Parathyroid adenoma (tissue), 2 donors: ENCODE data around the gene PIK3R5.

Experiments used
- H2AFZ ChIP-seq: fragments of 300-600 bp; sonication (generic); one replicate; pipeline ENCODE4 v1.7.0; 2017; ENCODE audit warnings: antibody characterized with exemption, mild to moderate bottlenecking
- H3K27ac ChIP-seq: fragments of 300-600 bp; sonication (generic); one replicate; pipeline ENCODE4 v1.7.0; 2017
- H3K27me3 ChIP-seq: fragments of 300-600 bp; sonication (generic); one replicate; pipeline ENCODE4 v1.7.0; 2017; ENCODE audit warnings: low read length; ENCODE audit not compliant: control insufficient read depth, insufficient read depth
- H3K36me3 ChIP-seq: fragments of 300-600 bp; sonication (generic); one replicate; pipeline ENCODE4 v1.7.0; 2017; ENCODE audit warnings: low read length; ENCODE audit not compliant: control insufficient read depth, insufficient read depth
- H3K4me1 ChIP-seq: fragments of 300-600 bp; sonication (generic); one replicate; pipeline ENCODE4 v1.7.0; 2017; ENCODE audit warnings: control low read depth
- H3K4me2 ChIP-seq: fragments of 300-600 bp; sonication (generic); one replicate; pipeline ENCODE4 v1.7.0; 2017; ENCODE audit warnings: low read length
- H3K4me3 ChIP-seq: fragments of 300-600 bp; sonication (generic); one replicate; pipeline ENCODE4 v1.7.0; 2017; ENCODE audit warnings: low read depth, low read length
- H3K79me2 ChIP-seq: fragments of 300-600 bp; sonication (generic); one replicate; pipeline ENCODE4 v1.7.0; 2017; ENCODE audit warnings: control low read depth
- H3K9ac ChIP-seq: fragments of 300-600 bp; sonication (generic); one replicate; pipeline ENCODE4 v1.7.0; 2017; ENCODE audit warnings: mild to moderate bottlenecking
- H3K9me3 ChIP-seq: fragments of 300-600 bp; sonication (generic); one replicate; pipeline ENCODE4 v1.7.0; 2017; ENCODE audit warnings: low read length; ENCODE audit not compliant: control insufficient read depth
- CTCF ChIP-seq: fragments of 300-600 bp; sonication (generic); IDR thresholded peaks from one replicate; pipeline ENCODE4 v1.7.0; 2017; ENCODE audit warnings: antibody characterized with exemption, mild to moderate bottlenecking
- donor health status: primary hyperparathyroidism.

Gene PIK3R5

GRCh38 chr17:8925141-8925540, 40.4 kb downstream of the PIK3R5 start:
- no peak overlapping the region for H3K4me3 ChIP-seq
- no peaks in the 10 kb centered on the region for H3K4me1 ChIP-seq
- no peaks in the 10 kb centered on the region for H3K36me3 ChIP-seq
- H3K4me2 ChIP-seq, result no peak overlapping the region
- H3K9ac ChIP-seq, result no peak overlapping the region
- TF ChIP-seq CTCF, result no peak
- no peaks in the 10 kb centered on the region for H3K9me3 ChIP-seq
- no peaks in the 10 kb centered on the region for H3K79me2 ChIP-seq
- H3K27ac ChIP-seq, result no peak overlapping the region
- H3K27me3 ChIP-seq, result no peaks in the 10 kb centered on the region
- no peak overlapping the region for H2AFZ ChIP-seq

- Histone ChIP-seq H3K9ac (no peak overlapping the region), H3K27me3 (no peaks in the 10 kb centered on the region), H3K9me3 (no peaks in the 10 kb centered on the region), H3K27ac (no peak overlapping the region), H3K36me3 (no peaks in the 10 kb centered on the region), H2AFZ (no peak overlapping the region), H3K4me1 (no peaks in the 10 kb centered on the region), H3K4me2 (no peak overlapping the region), H3K79me2 (no peaks in the 10 kb centered on the region), H3K4me3 (no peak overlapping the region)
- TF ChIP-seq CTCF, result no peak
Measured at GRCh38 chr17:8924595-8924994, 40.9 kb downstream of the PIK3R5 start.

GRCh38 chr17:8923762-8924161, 41.7 kb downstream of the PIK3R5 start:
- no peak overlapping the region for H3K4me2 ChIP-seq
- no peak overlapping the region for H3K9ac ChIP-seq
- TF ChIP-seq CTCF, result no peak
- H3K79me2 ChIP-seq, result no peaks in the 10 kb centered on the region
- no peaks in the 10 kb centered on the region for H3K36me3 ChIP-seq
- H3K27ac ChIP-seq, result no peak overlapping the region
- no peaks in the 10 kb centered on the region for H3K27me3 ChIP-seq
- H3K4me1 ChIP-seq, result no peaks in the 10 kb centered on the region
- H3K9me3 ChIP-seq, result no peaks in the 10 kb centered on the region
- H2AFZ ChIP-seq, result no peak overlapping the region
- H3K4me3 ChIP-seq, result no peak overlapping the region

DNA sequence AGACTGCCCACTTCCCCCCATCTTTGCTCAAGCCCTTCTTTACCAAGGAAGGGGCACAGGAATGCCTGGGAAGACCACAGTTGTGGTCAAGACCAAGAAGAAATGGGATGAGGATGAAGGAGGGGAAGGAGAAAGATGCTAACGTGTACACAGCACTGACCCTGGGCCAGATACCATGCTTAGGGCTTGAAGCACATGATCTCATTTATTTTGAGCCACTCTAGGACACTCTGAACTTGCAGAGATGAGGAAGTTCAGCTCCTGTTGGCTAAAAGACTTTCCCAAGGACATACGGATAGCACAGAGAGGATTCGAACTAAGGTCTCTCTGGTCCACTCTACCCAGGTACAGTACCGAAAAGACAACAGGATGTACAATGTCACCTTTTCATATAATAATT, 42.6 kb downstream of the PIK3R5 start:
- no peak overlapping the region for H3K27ac ChIP-seq
- H3K9me3 ChIP-seq, result no peaks in the 10 kb centered on the region
- no peaks in the 10 kb centered on the region for H3K4me1 ChIP-seq
- TF ChIP-seq CTCF, result no peak
- H2AFZ ChIP-seq, result no peak overlapping the region
- no peaks in the 10 kb centered on the region for H3K36me3 ChIP-seq
- no peaks in the 10 kb centered on the region for H3K79me2 ChIP-seq
- no peaks in the 10 kb centered on the region for H3K27me3 ChIP-seq
- H3K4me2 ChIP-seq, result no peak overlapping the region
- no peak overlapping the region for H3K4me3 ChIP-seq
- H3K9ac ChIP-seq, result no peak overlapping the region

DNA sequence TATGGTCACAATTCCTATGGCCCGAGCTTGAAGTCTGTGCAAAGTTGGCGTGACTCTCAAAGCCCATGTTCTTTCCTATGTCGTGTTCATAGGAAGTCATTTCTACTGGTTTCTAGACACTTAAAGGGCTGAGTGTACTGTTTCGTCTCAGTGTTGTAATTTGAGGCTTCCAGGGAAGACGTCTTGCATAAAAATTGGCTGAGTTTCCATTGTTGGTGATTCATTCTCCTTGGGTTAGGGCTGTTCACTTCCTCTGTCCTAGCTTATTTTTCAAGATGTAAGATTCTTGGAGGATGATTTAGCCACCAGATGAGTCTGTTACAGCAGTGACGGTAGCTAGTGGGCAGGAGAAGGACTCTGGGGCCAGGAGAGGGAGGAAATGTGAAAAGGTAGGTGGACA, 43.1 kb downstream of the PIK3R5 start:
- no peak overlapping the region for H2AFZ ChIP-seq
- no peak overlapping the region for H3K27ac ChIP-seq
- no peak overlapping the region for H3K4me3 ChIP-seq
- H3K79me2 ChIP-seq, result no peaks in the 10 kb centered on the region
- H3K9me3 ChIP-seq, result no peaks in the 10 kb centered on the region
- H3K4me1 ChIP-seq, result no peaks in the 10 kb centered on the region
- H3K4me2 ChIP-seq, result no peak overlapping the region
- TF ChIP-seq CTCF, result no peak
- H3K9ac ChIP-seq, result no peak overlapping the region
- H3K36me3 ChIP-seq, result no peaks in the 10 kb centered on the region
- no peaks in the 10 kb centered on the region for H3K27me3 ChIP-seq
